Astrocyte (in vitro differentiated cells and primary cell): ENCODE measurements around the gene STK35. TPM values are rescaled to one million over a fixed set of nuclear protein-coding genes. Genes with fewer than 3 reads are reported as not detected.
A peak's percentile ranks its signal among the peaks of the same experiment; 100 is the strongest.

ENCODE experiments used
- DNase-seq: peaks from one replicate; pipeline ENCODE4 v3.0.0-alpha.2; 2010; ENCODE audit warnings: low read depth
- FAIRE-seq: peaks from 2 replicates; lab custom pipeline; 2011; peaks lifted over from hg19 to GRCh38; lab: Jason Lieb, UNC
- H2AFZ ChIP-seq: 2 replicates; pipeline ENCODE4 v1.6.0; 2012; ENCODE audit warnings: low read depth, low read length, inconsistent platforms
- H3K27ac ChIP-seq: 2 replicates; pipeline ENCODE4 v1.5.1; 2011; ENCODE audit warnings: low read depth, low read length, inconsistent platforms
- H3K27me3 ChIP-seq: 2 replicates; pipeline ENCODE4 v1.6.0; 2011; ENCODE audit warnings: low read length, inconsistent platforms; ENCODE audit not compliant: insufficient read depth
- H3K36me3 ChIP-seq: 2 replicates; pipeline ENCODE4 v1.5.1; 2011; ENCODE audit warnings: low read length, inconsistent platforms; ENCODE audit not compliant: insufficient read depth
- H3K4me1 ChIP-seq: 2 replicates; pipeline ENCODE4 v1.5.1; 2011; ENCODE audit warnings: low read length, inconsistent platforms; ENCODE audit not compliant: insufficient read depth
- H3K4me2 ChIP-seq: 2 replicates; pipeline ENCODE4 v1.6.0; 2012; ENCODE audit warnings: low read length, inconsistent platforms
- H3K4me3 ChIP-seq: 2 replicates; pipeline ENCODE4 v1.5.1; 2011; ENCODE audit warnings: low read depth, mild to moderate bottlenecking, low read length, inconsistent platforms; ENCODE audit not compliant: insufficient read depth
- H3K79me2 ChIP-seq: 2 replicates; pipeline ENCODE4 v1.6.0; 2012; ENCODE audit warnings: mild to moderate bottlenecking, low read length, inconsistent platforms; ENCODE audit not compliant: insufficient read depth
- H3K9ac ChIP-seq: 2 replicates; pipeline ENCODE4 v1.6.0; 2012; ENCODE audit warnings: mild to moderate bottlenecking, low read length, inconsistent platforms
- H3K9me3 ChIP-seq: 2 replicates; pipeline ENCODE4 v1.5.1; 2012; ENCODE audit warnings: low read depth, mild to moderate bottlenecking, low read length, inconsistent platforms; ENCODE audit not compliant: insufficient read depth
- H4K20me1 ChIP-seq: 2 replicates; pipeline ENCODE4 v1.6.0; 2012; ENCODE audit warnings: low read length, inconsistent platforms; ENCODE audit not compliant: insufficient read depth
- H3K27ac Mint-ChIP-seq: one replicate; pipeline ENCODE4 v1.8.0; 2021; ENCODE audit warnings: mild to moderate bottlenecking, mixed read lengths; ENCODE audit not compliant: unreplicated experiment
- H3K27me3 Mint-ChIP-seq: one replicate; pipeline ENCODE4 v1.8.0; 2021; ENCODE audit warnings: low read depth, mixed read lengths; ENCODE audit not compliant: unreplicated experiment
- H3K36me3 Mint-ChIP-seq: one replicate; pipeline ENCODE4 v1.8.0; 2021; ENCODE audit warnings: low read depth, mixed read lengths; ENCODE audit not compliant: unreplicated experiment
- H3K4me1 Mint-ChIP-seq: one replicate; pipeline ENCODE4 v1.8.0; 2021; ENCODE audit warnings: low read depth, mixed read lengths; ENCODE audit not compliant: unreplicated experiment
- H3K4me3 Mint-ChIP-seq: one replicate; pipeline ENCODE4 v1.8.0; 2021; ENCODE audit warnings: mild to moderate bottlenecking, moderate library complexity, mixed read lengths; ENCODE audit not compliant: unreplicated experiment
- H3K9me3 Mint-ChIP-seq: one replicate; pipeline ENCODE4 v1.8.0; 2021; ENCODE audit warnings: mild to moderate bottlenecking, mixed read lengths; ENCODE audit not compliant: unreplicated experiment
- CTCF ChIP-seq: IDR thresholded peaks from 2 replicates; pipeline ENCODE4 v1.5.1; 2011; ENCODE audit warnings: low read depth, mild to moderate bottlenecking, inconsistent platforms, low read length, moderate library complexity; ENCODE audit not compliant: insufficient read depth
- EZH2 ChIP-seq: IDR thresholded peaks from 2 replicates; pipeline ENCODE4 v1.6.1; 2012; ENCODE audit warnings: mild to moderate bottlenecking, low read length, inconsistent platforms; ENCODE audit not compliant: insufficient read depth
- total RNA-seq: library from RNA; stranded (reverse); gene quantifications from 2 replicates; pipeline ENCODE4 v1.2.1, GENCODE V29; 2021

STK35 gene
- total RNA-seq, 1 donor from 2014 or later, result 18.6 TPM

GRCh38 chr20:2130683-2131082, 29.1 kb downstream of the STK35 start:
- H3K27ac Mint-ChIP-seq, result no peak overlapping the region
- H3K27ac ChIP-seq, result peak overlapping the region; percentile 69
- peaks cover 47% of the 10 kb centered on the region for H3K4me1 Mint-ChIP-seq

GRCh38 chr20:2131366-2131765, 29.7 kb downstream of the STK35 start:
- FAIRE-seq (no peak), DNase-seq (peak; percentile 81)
- Mint-ChIP-seq H3K27me3 (no peaks in the 10 kb centered on the region), H3K4me1 (peaks cover 52% of the 10 kb centered on the region), H3K9me3 (no peaks in the 10 kb centered on the region), H3K27ac (no peak overlapping the region), H3K36me3 (peaks cover 3% of the 10 kb centered on the region), H3K4me3 (no peak overlapping the region)
- no peak for TF ChIP-seq EZH2
- no peak for TF ChIP-seq CTCF
- no peak overlapping the region for H2AFZ ChIP-seq
- no peaks in the 10 kb centered on the region for H3K36me3 ChIP-seq
- peaks cover 37% of the 10 kb centered on the region for H3K4me1 ChIP-seq
- no peaks in the 10 kb centered on the region for H3K9me3 ChIP-seq
- peak overlapping the region; percentile 60 for H3K4me2 ChIP-seq
- H3K9ac ChIP-seq, result peak overlapping the region; percentile 13
- no peaks in the 10 kb centered on the region for H3K27me3 ChIP-seq
- H3K4me3 ChIP-seq, result no peak overlapping the region
- H3K27ac ChIP-seq, result peak overlapping the region; percentile 85
- peaks cover 83% of the 10 kb centered on the region for H4K20me1 ChIP-seq
- H3K79me2 ChIP-seq, result peaks cover 90% of the 10 kb centered on the region

More at GRCh38 chr20:2130683-2131082, 29.1 kb downstream of the STK35 start:
- no peaks in the 10 kb centered on the region for H3K27me3 Mint-ChIP-seq
- H3K9me3 Mint-ChIP-seq, result no peaks in the 10 kb centered on the region
- H3K4me1 ChIP-seq, result peaks cover 37% of the 10 kb centered on the region
- peaks cover 7% of the 10 kb centered on the region for H3K36me3 Mint-ChIP-seq
- H3K4me3 ChIP-seq, result no peak overlapping the region
- DNase-seq (no peak), FAIRE-seq (no peak)
- peak overlapping the region; percentile 13 for H3K9ac ChIP-seq
- no peaks in the 10 kb centered on the region for H3K36me3 ChIP-seq
- no peaks in the 10 kb centered on the region for H3K9me3 ChIP-seq
- H3K4me3 Mint-ChIP-seq, result no peak overlapping the region
- H2AFZ ChIP-seq, result no peak overlapping the region
- peaks cover 83% of the 10 kb centered on the region for H4K20me1 ChIP-seq
- peaks cover 90% of the 10 kb centered on the region for H3K79me2 ChIP-seq
- H3K4me2 ChIP-seq, result peak overlapping the region; percentile 60
- TF ChIP-seq CTCF (no peak), EZH2 (no peak)
- H3K27me3 ChIP-seq, result no peaks in the 10 kb centered on the region

GRCh38 chr20:2132461-2132901, 30.9 kb downstream of the STK35 start:
- Histone ChIP-seq H2AFZ (no peak overlapping the region), H3K27ac (peak overlapping the region; percentile 85), H3K4me3 (no peak overlapping the region), H4K20me1 (peaks cover 83% of the 10 kb centered on the region), H3K9ac (peak overlapping the region; percentile 26), H3K4me1 (peaks cover 47% of the 10 kb centered on the region), H3K9me3 (no peaks in the 10 kb centered on the region), H3K36me3 (no peaks in the 10 kb centered on the region), H3K4me2 (peak overlapping the region; percentile 39), H3K79me2 (peaks cover 86% of the 10 kb centered on the region), H3K27me3 (no peaks in the 10 kb centered on the region)
- TF ChIP-seq CTCF, result no peak
- peaks cover 3% of the 10 kb centered on the region for H3K36me3 Mint-ChIP-seq
- FAIRE-seq (no peak), DNase-seq (peak; percentile 56)
- H3K27ac Mint-ChIP-seq, result peak overlapping the region; percentile 91
- H3K9me3 Mint-ChIP-seq, result no peaks in the 10 kb centered on the region
- H3K4me3 Mint-ChIP-seq, result peak overlapping the region; percentile 55
- no peaks in the 10 kb centered on the region for H3K27me3 Mint-ChIP-seq
- H3K4me1 Mint-ChIP-seq, result peaks cover 54% of the 10 kb centered on the region
